Measurements from ENCODE around the gene SLC35E1.

SLC35E1 gene

GRCh38 chr19:16542045-16542909 is 29.9 kb downstream of the SLC35E1 start, which contains the start of gene CHERP:
Gene CHERP, minus strand, starts transcription at chr19:16542437. Its CDS starts 59 bp downstream, at chr19:16542378.
- DNase-seq = peak; percentile 95 to 96

- DNase-seq = no peak
Measured at GRCh38 chr19:16541526-16542044, 30.6 kb downstream of the SLC35E1 start.

- no peak for DNase-seq
Measured at GRCh38 chr19:16540948-16541347, 31.3 kb downstream of the SLC35E1 start.

- DNase-seq = no peak
Measured at GRCh38 chr19:16537111-16537510, 35.1 kb downstream of the SLC35E1 start.

GRCh38 chr19:16536130-16536529 is 36.1 kb downstream of the SLC35E1 start:
- DNase-seq = no peak

- DNase-seq = no peak
Measured at GRCh38 chr19:16535381-16535780, 36.8 kb downstream of the SLC35E1 start.

- DNase-seq = no peak
Measured at GRCh38 chr19:16532440-16533234, 39.6 kb downstream of the SLC35E1 start.

GRCh38 chr19:16531380-16531669 is 40.9 kb downstream of the SLC35E1 start:
- DNase-seq = no peak

- DNase-seq = no peak
Measured at GRCh38 chr19:16530540-16531379, 41.5 kb downstream of the SLC35E1 start.

- DNase-seq = no peak
Measured at GRCh38 chr19:16529466-16530144, 42.6 kb downstream of the SLC35E1 start.

GRCh38 chr19:16527971-16528521 is 44.2 kb downstream of the SLC35E1 start:
- peak; percentile 56 to 66 for DNase-seq

GRCh38 chr19:16527334-16527935 is 44.8 kb downstream of the SLC35E1 start:
- no peak for DNase-seq

GRCh38 chr19:16525751-16526481 is 46.3 kb downstream of the SLC35E1 start:
- DNase-seq = no peak

- no peak for DNase-seq
Measured at GRCh38 chr19:16524991-16525734, 47.1 kb downstream of the SLC35E1 start.

- DNase-seq = no peak
Measured at GRCh38 chr19:16522559-16523377, 49.4 kb downstream of the SLC35E1 start.

GRCh38 chr19:16521715-16522289 is 50.4 kb downstream of the SLC35E1 start:
- DNase-seq = no peak

- no peak for DNase-seq
Measured at GRCh38 chr19:16520986-16521624, 51.1 kb downstream of the SLC35E1 start.
